HG02885 (cell line): ENCODE measurements around the gene POC1A.

Experiments
- ATAC-seq: cut with Tn5 transposase; IDR thresholded peaks from one replicate; pipeline ENCODE4 v1.9.1; 2021; ENCODE audit warnings: mild to moderate bottlenecking; ENCODE audit not compliant: unreplicated experiment, poor library complexity

The POC1A gene

DNA sequence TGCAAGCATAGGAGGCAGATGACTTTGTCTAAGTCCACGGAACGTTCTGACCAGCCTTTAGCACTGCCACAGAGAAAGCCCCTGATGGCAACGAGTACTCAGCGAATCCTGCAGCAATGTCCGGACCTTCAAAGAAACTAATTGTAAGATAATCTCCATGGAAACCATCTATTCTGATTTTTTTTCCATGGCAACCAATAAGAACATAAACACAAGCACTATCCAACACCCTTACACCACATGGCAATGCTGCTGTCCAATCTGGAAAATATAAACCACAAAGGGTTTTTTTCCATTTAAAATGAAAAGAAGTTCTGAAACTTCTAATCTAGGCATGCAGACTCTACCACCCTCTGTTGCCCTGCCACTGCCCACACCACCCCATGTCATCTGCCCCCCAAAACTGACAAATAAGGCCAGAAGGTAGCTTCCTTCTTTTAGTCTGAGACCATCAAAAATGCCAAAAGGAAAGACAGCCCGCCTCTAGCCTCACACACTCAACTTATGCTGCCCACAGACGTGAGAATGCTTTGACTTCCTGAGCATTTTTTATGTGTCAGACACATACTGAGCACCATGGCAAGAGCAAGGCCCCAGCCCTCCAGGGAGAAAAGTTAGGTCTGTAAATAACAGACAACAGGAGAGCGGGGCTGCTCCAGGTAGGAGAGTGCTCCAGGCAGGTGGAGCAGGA, 44.5 kb downstream of the POC1A start:
- no peak for ATAC-seq

DNA sequence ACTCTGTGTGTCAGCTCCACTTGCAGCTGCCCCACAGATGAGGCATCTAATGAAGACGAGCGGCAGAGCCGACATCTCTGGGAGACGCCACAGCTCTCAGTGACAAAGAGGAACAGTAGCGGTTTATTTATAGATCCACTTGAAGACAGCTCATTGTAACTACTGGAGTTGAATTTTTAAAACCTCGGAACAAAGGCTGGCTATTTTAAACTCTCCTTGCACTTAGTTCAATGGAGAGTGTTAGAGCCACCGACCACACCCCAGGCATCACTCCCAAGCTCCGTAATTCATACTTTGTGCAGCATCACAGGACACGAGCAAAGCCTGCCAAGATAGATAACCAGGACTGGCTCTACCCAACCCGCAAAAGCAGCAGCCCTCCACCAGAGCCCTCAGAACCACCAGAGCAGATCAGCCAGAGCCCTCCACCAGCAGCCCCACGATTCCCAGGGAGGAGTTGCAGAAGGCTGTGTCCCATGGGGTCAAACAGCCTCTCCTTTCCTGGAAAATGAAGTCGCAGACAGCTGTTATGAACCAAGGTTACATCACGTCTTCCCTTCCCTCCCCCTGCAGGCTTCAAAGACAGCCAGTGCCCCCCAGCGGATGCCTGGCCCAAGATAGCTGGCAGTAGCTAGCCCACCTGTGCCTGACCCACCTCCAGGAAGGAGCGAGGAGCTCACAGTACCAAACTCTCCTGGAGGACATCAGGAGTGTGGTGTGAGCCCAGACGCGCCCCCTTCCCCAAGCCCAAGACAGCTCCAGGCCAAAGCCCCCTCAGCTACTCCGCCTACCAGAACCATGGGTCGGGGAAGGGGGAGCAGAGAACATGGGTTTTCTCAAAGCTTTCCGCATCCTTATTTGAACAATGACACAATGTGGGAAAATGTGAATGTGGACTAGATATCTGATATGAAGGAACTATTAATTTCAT, 45.7 kb downstream of the POC1A start:
- ATAC-seq, result no peak

DNA sequence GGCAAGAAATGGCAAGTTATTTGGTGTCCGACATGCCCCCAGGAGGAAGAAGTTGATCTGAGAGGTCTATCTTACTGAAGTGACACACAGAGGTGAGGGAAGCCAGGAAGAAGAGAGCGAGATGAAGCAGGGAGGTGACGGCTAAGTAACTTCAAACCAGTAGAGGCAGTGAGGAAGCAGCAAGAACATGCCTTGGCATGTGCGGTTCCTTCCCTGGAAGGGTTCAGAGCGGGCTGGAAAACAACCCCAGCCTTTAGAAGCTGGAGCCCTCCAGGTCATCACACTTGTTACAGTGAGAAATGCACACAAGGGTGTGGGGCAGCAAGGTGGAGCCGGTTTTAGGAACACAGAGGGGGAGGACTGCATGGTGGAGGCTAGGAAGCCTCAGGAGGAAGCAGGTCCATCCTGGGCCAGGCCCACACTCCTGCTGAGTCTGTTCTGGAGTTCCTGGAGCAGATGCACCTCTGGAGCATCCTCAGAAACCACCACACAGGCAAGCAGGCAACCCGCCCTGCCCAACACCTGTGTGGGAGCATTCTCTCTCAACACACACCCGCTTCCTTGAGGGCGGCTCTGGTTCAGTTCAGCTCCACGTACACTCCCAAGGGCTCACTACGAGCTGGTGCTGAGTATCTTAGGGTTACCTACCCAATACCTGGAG, 47.1 kb downstream of the POC1A start:
- ATAC-seq, result no peak

DNA sequence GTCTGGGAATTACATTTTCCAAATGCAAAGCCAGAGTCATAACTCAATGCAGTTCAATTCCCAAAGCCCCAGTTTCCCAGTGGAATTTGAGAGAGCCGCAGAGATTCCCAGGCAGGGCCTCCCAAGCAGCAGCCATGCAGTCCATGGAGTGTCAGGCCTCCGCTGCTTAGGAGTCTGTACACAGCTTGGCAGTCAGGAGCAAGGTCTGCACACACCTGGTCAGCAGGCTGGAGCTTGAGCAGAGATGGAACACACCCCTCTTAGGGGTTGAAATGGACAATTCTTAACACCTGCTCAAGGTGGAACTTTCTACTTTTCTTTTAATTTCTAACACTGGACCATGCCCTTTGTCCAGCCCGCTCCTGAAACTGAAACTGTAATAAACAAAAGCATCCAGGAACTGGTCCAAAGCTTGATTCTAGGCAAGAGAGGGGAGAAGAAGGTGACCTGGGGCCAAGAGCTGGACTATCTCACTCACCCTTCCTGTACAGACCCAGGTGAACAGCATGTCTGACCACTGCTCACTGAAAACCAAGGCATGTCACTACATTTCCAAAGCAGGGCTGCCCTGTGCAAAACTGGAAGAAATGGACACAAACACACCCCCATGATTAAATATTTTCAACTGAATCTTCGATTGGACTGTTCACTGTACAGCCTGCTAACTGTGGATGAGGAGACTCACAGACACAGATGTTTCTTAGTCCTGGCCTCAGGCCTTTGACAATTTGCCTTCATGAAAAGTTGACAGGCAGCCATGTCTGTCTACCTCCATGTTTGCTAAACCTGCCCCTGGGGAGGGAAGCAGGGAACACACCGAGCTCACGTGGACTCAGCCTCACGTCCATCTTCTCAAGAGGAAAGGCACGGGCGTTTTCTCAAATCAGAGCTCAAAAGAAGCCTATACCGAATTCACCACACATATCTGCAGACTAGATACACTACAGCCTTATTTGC, 49.3 kb downstream of the POC1A start:
- no peak for ATAC-seq

DNA sequence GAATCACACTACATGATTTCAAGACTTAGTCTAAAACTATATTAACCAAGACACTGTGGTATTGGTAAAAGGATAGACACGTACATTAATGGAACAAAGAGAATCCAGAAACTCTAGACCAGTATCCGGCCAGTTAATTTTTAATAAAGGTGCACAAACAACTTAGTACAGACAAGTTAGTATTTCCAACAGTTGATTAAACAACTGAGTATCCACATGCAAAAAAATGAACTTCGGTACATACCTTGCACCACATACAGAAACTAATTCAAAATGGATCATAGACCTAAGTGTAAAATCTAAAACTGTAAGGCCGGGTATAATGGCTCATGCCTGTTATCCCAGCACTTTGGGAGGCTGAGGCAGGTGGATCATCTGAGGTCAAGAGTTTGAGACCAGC, 51.3 kb downstream of the POC1A start:
- no peak for ATAC-seq

DNA sequence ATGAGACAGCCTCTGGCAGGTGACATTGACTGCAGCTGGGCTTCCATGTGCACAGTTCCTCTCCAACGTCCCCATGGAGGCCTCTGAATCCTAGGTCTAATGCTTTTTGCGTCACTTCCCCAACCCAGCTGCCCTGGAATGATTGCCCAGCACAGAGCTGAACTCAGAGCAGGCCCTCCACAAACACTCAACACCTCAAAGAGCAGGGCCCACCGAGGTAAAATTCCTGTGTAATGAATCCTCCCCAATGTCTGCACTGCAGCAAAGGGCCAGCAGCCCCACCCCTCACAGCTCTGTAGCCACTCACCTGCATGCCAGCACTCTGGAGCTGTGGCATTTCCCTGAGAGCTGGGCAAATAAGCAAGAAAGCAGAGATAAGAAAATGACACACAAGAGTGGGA, 55.2 kb downstream of the POC1A start:
- no peak for ATAC-seq

DNA sequence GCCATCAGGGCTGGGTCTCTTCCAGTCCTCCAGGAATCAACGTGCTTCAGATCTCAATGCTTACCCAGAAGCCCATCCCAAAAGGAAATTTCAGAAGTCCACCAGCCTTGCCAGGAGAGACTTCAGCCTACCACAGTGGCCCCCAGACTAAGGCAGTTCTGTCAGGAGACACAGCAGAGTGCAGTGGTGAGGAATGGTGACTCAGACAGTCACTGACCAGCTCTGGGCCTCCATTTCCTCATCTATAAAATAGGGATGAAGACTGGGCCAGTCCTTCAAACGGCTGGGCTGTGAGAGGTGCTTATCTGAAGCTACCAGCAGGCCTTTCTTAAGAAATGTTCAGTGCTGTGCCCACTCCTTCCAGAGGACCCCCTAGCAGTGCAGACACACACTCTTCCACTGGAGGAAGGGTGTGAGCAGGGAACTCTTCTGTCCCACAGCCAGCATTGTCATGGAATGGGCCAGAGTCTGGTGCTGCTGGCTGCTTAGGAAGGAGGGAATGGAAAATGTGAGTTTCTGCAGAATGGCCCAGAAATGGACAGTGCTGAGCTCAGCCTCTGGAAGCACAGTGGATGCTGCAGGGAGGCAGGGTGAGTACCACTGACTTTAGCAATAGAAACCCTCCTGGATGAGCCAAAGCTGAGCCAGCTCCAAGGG, 56.2 kb downstream of the POC1A start:
- ATAC-seq, result no peak

DNA sequence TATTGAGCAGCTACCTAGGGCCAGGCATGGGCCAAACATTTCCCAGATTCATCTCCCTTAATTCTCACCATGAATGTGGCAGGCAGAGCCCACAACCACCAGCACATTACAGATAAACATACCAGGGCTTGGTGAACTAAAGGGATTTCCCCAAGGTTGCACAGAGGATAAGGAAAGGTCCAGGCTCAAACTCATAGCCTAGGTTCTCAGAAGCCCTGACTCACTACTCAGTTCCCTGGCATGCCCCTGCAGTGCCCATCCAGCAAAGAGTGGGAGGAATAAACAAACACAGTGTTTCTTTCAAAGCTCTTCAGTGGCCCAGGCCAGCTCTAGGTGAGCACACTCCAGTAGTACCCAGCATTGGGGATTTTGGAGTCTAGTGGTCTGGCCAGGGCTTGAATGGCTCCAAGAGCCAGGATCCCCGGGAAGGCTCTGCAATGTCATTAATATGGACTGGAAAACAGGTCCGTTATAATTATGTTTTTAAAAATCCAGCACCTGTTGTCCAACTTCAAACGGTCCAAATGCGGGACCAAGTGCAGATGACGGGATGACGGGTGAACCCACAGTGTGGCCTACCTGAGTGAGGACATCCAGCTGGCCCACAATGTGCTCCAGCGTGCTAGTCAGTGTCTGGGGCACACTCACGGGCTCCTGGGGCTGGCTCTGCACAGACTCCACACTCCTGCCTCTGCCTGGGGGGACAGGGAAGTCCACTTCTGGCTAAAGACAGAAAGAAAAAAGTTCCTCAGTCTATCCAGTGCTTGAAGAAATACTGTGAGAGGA, 58.0 kb downstream of the POC1A start:
- ATAC-seq, result no peak

DNA sequence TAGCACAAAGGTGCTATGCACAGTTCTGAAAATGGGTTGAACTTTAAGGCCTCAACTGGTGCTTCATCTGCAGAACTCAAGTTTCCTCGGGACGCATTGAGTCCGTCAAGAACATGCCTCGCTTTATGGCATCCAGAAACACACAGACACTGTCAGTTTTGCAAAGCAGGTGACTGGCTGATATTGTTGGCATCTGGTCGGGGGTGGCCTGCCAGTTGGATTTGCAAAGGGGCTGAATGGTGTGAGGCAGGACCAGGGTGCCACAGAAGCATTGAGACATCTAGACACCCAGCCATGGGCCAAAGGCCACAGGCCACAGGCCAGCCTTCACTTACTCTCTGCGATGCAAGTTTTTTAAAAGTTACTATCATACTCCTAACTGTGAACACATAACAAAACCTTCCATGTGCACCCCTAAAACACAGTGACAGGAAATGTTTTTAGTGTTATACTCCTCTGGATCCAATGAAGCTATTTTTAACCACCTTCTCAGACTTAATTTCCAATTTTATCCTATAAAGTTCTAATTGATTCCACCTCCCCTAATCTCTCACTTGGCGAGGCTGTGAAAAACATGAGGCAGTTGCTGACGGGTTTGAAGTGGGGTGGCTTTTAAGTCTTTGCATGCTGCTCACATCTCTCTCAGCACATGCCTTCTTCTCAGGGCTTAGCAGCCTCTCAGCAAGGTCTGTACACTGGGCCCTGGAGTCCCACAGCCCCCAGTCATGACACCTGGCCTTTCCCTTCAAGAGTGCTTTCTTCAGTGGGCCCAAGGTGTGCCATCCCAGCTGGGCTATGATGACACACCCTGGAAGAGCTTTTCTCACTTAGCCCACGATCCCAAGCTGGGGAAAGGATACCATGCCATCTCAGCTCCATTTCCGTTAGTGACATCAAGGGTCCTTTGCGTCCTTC, 59.4 kb downstream of the POC1A start:
- ATAC-seq, result no peak

DNA sequence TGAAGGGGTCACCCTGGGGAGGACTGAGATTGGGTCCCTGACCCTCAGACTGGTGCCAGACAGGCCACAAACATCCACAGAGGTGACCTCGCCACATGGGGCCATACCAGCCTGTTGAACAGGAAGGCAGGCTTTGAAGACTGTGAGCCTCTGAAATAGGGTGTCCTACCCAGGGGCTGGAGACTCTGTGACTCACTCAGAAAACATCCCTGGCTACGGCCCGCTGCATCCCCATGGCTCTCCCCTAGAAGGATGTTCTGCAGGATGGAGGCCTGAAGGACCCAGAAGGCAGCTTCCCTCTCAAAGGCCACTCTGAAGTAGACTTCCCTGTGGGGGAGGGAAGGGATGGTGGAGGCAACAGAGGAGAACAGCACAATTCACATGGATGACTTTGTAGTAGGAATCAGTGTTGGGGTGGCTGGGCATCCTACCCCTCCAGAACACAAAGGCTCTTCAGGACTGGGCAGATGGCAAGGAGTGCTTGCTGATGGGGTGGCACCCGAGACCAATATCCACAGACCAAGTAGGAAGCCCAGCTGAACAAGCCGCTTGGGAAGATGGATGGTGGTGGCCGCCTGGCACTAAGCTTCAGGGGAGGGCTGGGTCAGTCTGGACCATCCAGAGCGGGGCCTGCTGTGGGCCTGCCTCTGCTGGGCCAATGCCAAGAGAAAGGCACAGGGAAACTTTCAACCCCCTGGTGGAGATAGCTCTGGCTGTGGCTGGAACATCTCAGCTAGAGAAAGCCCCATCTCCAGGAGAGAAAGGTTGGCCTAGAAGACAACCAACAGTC, 60.3 kb downstream of the POC1A start:
- ATAC-seq, result no peak

DNA sequence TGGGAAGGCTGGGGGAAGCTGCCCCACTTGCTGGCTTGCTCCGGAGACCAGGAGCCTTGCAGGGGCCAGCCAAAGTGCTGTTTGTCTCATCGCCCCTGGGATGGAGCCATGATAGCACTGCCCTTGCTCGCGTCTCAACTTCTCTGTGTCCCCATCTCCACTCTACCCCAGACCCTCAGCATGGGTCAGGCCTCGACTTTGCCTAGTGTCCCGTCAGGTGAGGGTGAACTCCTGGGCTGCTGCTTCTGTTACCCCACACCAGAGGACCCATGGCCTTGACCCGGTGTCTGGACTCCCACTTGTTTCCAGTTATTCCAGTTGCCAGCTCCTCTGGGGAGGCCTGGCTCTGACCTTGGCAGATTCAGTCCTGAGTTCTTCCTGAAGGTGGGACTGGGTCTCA, 61.3 kb downstream of the POC1A start:
- ATAC-seq, result no peak

DNA sequence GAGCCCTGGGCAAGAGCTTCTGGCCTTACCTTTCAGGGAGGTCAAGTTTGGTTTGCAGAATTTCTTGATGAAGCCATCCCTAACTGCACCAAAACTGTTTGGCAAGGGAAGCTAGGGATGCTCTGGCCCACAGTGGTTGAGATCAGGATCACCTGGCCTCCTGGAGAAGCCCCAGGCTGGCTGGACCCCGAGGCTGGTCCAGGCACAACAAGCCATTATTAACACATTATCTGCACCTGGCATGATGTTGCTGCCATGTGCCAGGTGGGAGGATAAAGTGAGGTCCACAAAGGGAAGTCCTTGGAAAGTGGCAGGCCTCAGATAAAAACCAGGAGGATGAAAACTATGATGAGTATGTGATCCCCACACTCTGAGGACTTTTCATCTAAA, 62.0 kb downstream of the POC1A start:
- ATAC-seq, result no peak

DNA sequence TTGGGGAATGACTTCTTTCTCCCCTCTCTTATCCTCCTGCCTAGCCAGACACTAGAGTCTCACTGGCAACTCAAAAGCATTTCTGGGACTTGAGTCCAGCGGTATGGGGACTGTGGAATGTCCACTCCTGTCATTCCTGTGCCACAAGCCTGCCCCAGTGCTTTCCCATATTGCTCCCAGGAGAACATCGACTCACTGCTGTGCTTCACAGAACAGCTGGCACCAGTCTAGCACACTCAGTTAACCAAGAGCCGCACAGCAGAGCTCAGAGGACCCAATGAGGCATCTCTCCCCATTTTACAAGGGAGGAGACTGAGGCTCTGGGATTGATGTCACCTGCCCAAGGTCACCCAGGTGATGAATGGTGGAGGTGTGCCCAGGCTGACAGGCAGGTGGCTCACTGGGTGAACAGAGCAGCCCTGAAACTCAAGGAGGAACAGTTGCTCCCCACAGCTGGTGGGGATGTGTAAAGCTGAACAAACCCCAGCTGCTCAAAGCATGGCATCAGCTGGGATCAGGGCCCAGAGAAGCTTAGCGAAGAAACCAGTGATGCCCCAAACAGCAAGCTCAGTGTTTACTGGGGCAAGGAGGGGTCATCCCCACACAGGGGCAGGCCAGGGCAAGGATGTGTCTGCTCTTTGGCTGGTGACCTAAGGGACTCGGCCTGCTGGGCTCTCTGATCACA, 62.5 kb downstream of the POC1A start:
- ATAC-seq, result no peak

DNA sequence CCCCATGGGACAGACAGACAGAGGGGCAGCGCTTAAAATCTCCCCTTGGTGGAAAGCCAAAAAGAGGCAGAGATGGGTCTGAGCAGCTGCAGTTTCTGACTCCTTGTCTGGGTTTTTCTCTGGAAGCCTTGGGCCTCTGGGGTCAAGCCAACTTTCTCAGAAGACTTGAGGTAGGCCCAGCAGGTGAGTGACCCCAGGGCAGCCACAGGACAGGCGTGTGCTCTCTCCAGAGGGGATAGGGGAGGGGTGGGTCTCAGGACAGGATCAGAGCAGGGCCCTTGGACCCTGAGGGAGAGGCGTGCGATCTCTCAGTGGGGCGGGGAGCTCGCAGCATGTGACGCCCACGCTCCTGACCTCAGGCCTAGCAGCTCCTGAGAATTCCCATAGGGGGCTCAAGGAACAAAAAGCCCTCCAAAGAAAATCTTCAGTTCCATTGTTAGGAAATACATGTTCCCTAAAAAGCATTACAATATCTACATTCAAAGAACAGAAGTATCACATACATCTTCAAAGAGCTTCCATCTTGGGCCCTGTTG, 63.2 kb downstream of the POC1A start:
- ATAC-seq, result no peak

DNA sequence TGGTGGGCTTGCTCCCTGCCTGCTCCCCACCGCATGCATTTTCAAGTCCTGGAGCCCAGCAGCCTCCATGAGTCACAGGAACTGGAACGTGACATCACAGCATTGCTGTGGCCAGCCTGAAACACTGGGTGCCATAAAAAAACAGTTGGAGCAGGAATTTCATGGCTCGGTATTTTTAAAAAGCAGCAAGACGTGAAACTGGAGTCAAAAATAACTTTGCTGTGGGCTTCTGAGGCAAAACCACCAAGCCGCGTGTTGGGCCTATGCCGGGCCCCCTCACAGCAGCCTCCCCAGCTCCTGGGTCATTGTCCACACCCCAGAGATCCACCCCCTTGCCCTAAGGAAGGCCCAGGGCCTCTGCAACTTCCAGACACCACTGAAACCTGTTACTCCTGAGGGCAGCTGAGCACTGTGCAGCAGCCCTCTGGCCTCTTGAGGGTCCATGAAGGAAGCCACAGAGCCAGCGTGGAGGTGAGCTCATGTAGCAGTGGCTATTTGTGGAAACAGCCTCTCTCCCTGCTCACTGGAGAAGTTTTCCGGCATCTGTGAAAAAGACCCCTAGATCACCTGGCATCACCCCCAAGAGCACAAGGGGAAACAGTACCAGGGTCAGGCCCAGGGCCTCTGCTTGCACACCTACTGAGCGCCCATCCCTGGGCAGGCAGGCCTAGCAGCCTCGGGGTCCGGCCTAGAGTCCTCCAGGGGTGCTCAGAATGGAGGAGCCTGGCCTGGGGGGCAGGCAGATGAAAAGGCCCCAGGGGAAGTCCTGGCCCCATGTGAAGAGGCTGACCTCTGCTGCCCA, 63.9 kb downstream of the POC1A start:
- no peak for ATAC-seq
